ENCODE measurements around the gene NKAIN2.

DNA sequence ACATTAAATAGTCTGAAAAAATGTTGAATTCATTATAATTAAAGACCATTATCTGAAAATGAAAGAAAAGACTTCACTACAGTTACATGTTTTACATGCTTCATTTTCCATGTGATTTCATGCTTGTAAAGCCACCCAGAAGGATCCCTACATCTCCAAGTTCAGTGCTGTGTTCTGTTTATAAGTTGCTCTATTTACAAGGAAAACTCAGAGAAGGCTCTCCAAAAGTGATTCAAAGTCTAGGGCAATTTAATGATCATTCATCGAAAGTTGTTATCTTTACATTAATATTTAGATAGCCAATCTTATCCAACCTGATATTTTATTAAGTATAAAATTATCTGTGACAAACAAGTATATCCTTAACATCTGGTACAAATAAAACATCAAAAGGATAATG is 663.7 kb downstream of the NKAIN2 start:
- TF ChIP-seq, protein P1, sequence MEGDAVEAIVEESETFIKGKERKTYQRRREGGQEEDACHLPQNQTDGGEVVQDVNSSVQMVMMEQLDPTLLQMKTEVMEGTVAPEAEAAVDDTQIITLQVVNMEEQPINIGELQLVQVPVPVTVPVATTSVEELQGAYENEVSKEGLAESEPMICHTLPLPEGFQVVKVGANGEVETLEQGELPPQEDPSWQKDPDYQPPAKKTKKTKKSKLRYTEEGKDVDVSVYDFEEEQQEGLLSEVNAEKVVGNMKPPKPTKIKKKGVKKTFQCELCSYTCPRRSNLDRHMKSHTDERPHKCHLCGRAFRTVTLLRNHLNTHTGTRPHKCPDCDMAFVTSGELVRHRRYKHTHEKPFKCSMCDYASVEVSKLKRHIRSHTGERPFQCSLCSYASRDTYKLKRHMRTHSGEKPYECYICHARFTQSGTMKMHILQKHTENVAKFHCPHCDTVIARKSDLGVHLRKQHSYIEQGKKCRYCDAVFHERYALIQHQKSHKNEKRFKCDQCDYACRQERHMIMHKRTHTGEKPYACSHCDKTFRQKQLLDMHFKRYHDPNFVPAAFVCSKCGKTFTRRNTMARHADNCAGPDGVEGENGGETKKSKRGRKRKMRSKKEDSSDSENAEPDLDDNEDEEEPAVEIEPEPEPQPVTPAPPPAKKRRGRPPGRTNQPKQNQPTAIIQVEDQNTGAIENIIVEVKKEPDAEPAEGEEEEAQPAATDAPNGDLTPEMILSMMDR (conservative IDR thresholded peaks at IDR 0.05 in 1 of 2, IDR thresholded peaks at IDR 0.05 in 1 of 2; ENCODE audit: extremely low read depth in 1 of 2, insufficient read depth in 1 of 2, low read depth in 1 of 2, low read length in 2 of 2): no peak
- no peak for TF ChIP-seq EZH2 (IDR thresholded peaks at IDR 0.05; ENCODE audit: borderline replicate concordance, low read length)

Measured in mammary epithelial cell (primary cell).